GM12892 (cell line): ENCODE measurements around the gene OSTC.

Experiments used
- POLR2A ChIP-seq: IDR thresholded peaks from 2 replicates; pipeline ENCODE4 v1.6.1; 2011; ENCODE audit warnings: low read depth, low read length, control low read depth
- POLR2AphosphoS5 ChIP-seq: IDR thresholded peaks from 2 replicates; pipeline ENCODE4 v1.6.1; 2011; ENCODE audit warnings: low read depth, low read length, control low read depth
- TAF1 ChIP-seq: IDR thresholded peaks from 2 replicates; pipeline ENCODE4 v1.6.1; 2011; ENCODE audit warnings: low read depth, mild to moderate bottlenecking, control low read depth, low read length, borderline replicate concordance

DNA sequence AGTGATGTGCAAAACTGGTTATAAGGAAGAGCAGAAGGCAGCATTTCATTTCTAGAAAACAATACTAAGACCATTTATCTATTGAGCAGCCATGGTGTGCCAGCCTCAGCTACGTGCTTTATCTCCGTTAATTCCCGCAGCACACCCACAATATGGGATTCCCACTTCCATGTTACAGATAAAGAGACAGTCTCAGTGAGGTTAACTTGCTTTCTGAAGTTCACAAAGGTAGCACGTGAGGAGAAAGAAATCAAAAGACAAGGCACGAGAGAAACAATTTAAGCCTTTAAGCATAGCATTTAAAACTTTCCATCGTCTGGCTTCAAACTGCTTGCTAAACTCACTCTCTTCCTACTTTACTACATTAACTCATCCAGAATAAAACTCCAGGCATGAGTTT is 38.0 kb upstream of the OSTC start:
- no peak for TF ChIP-seq POLR2AphosphoS5
- TF ChIP-seq POLR2A, result no peak
- TF ChIP-seq TAF1, result no peak
